PC-3 (cell line): ENCODE measurements around the gene ZNF225. TPM values are rescaled to one million over a fixed set of nuclear protein-coding genes. Genes with fewer than 3 reads are reported as not detected.
A peak's percentile ranks its signal among the peaks of the same experiment; 100 is the strongest.

Experiments
- ATAC-seq: fragments of 200-7000 bp; cut with Tn5 transposase; 2 replicates; pipeline ENCODE4 v1.9.1; 2020; ENCODE audit warnings: mild to moderate bottlenecking, moderate library complexity
- BruUV-seq: library from RNA; stranded (reverse); fragments of 400-500 nt; replicated peaks from 2 replicates; lab custom pipeline; 2021; lab: Mats Ljungman, UMichigan
- CTCF ChIA-PET: fragments of 300-600 bp; sonication (Branson Sonifier 250); formaldehyde crosslinking; loops from one replicate; lab custom pipeline; 2022; ENCODE audit warnings: antibody characterized with exemption; lab: Charles Lee
- POLR2A ChIA-PET: fragments of 300-600 bp; sonication (Branson Sonifier 250); formaldehyde crosslinking; loops from one replicate; lab custom pipeline; 2022; ENCODE audit warnings: antibody characterized with exemption; ENCODE audit not compliant: unreplicated experiment; lab: Charles Lee
- DNase-seq: peaks from one replicate; pipeline ENCODE4 v3.0.0-alpha.2; 2015
- H2AFZ ChIP-seq: fragments of 300-600 bp; sonication (generic); 2 replicates; pipeline ENCODE4 v1.6.0; 2016; ENCODE audit warnings: antibody characterized with exemption, low read length
- H3F3A ChIP-seq: fragments of 300-600 bp; sonication (generic); one replicate; pipeline ENCODE4 v1.6.0; 2017; ENCODE audit warnings: antibody characterized with exemption, low read length, control low read depth, mild to moderate bottlenecking; ENCODE audit not compliant: unreplicated experiment
- H3K27ac ChIP-seq: fragments of 300-600 bp; sonication (generic); 2 replicates; pipeline ENCODE4 v1.5.1; 2016; ENCODE audit warnings: mild to moderate bottlenecking, low read length
- H3K27me3 ChIP-seq: fragments of 300-600 bp; sonication (generic); 2 replicates; pipeline ENCODE4 v1.6.1; 2016; ENCODE audit warnings: low read length, mixed read lengths
- H3K36me3 ChIP-seq: fragments of 300-600 bp; sonication (generic); 2 replicates; pipeline ENCODE4 v1.6.1; 2016; ENCODE audit warnings: low read depth, mixed run types, low read length, mixed read lengths
- H3K4me1 ChIP-seq: fragments of 300-600 bp; sonication (generic); 2 replicates; pipeline ENCODE4 v1.5.1; 2016; ENCODE audit warnings: low read length; ENCODE audit not compliant: insufficient read depth
- H3K4me2 ChIP-seq: fragments of 300-600 bp; sonication (generic); 2 replicates; pipeline ENCODE4 v1.6.0; 2016; ENCODE audit warnings: low read length
- H3K4me3 ChIP-seq: fragments of 300-600 bp; sonication (generic); 2 replicates; pipeline ENCODE4 v1.5.1; 2016; ENCODE audit warnings: mild to moderate bottlenecking, low read length, mixed read lengths
- H3K79me2 ChIP-seq: fragments of 300-600 bp; sonication (generic); 2 replicates; pipeline ENCODE4 v1.6.1; 2017; ENCODE audit warnings: low read length, mixed read lengths
- H3K9ac ChIP-seq: fragments of 300-600 bp; sonication (generic); 2 replicates; pipeline ENCODE4 v1.6.0; 2016; ENCODE audit warnings: mild to moderate bottlenecking, low read length
- H3K9me2 ChIP-seq: fragments of 300-600 bp; sonication (generic); replicated peaks from 2 replicates; pipeline ENCODE4 v1.6.1; 2016; ENCODE audit warnings: mixed run types, low read length, mixed read lengths
- H3K9me3 ChIP-seq: fragments of 300-600 bp; sonication (generic); 2 replicates; pipeline ENCODE4 v1.6.1; 2016; ENCODE audit warnings: low read length, mixed read lengths
- H4K20me1 ChIP-seq: fragments of 300-600 bp; sonication (generic); 2 replicates; pipeline ENCODE4 v1.6.1; 2016; ENCODE audit warnings: low read length, mixed read lengths
- EZH2 ChIP-seq: fragments of 300-600 bp; sonication (generic); IDR thresholded peaks from one replicate; pipeline ENCODE4 v1.6.1; 2017; ENCODE audit warnings: antibody characterized with exemption, mild to moderate bottlenecking, low read length; ENCODE audit not compliant: unreplicated experiment
- EZH2phosphoT487 ChIP-seq: fragments of 300-600 bp; sonication (generic); IDR thresholded peaks from 2 replicates; pipeline ENCODE4 v1.6.1; 2018; ENCODE audit warnings: mild to moderate bottlenecking, antibody characterized with exemption, low read length, borderline replicate concordance
- intact Hi-C: fragments of 100-400 bp; cut with micrococcal nuclease; formaldehyde crosslinking; loops from 2 replicates; pipeline ENCODE4 v1.9.0; 2023
- total RNA-seq: library from RNA; depleted of rRNA; stranded (reverse); fragments of >200 nt; gene quantifications from 2 replicates; pipeline ENCODE4 v1.2.3, GENCODE V29; 2014
- TF ChIP-seq, protein P1 (sequence below): fragments of 300-600 bp; sonication (generic); conservative IDR thresholded peaks from 2 replicates; pipeline ENCODE4 v1.5.1; 2017; ENCODE audit warnings: antibody characterized with exemption, low read depth, mild to moderate bottlenecking, low read length

The ZNF225 gene
- total RNA-seq, 1 experiment from 2014 or later = 1.6 TPM

DNA sequence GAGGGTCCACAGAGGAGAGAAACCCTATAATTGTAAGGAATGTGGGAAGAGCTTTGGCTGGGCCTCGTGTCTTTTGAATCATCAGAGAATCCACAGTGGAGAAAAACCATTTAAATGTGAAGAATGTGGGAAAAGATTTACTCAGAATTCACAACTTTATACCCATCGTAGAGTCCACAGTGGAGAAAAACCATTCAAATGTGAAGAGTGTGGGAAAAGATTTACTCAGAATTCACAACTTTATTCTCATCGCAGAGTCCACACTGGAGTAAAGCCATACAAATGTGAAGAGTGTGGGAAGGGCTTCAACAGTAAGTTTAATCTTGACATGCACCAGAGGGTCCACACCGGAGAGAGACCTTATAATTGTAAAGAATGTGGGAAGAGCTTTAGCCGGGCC lies 18.8 kb downstream of the ZNF225 start:
- Histone ChIP-seq H3K4me2 (no peak overlapping the region), H3K79me2 (no peaks in the 10 kb centered on the region), H3K4me1 (no peaks in the 10 kb centered on the region), H3K9me3 (no peaks in the 10 kb centered on the region), H3K27me3 (no peaks in the 10 kb centered on the region), H3K27ac (no peak overlapping the region), H3F3A (no peaks in the 10 kb centered on the region), H4K20me1 (no peaks in the 10 kb centered on the region), H3K9ac (no peak overlapping the region), H3K9me2 (no peaks in the 10 kb centered on the region), H3K36me3 (peaks cover 25% of the 10 kb centered on the region), H3K4me3 (no peak overlapping the region), H2AFZ (no peak overlapping the region)
- intact Hi-C loops = no loop called here
- no TSS peak for BruUV-seq
- TF ChIP-seq, protein P1, sequence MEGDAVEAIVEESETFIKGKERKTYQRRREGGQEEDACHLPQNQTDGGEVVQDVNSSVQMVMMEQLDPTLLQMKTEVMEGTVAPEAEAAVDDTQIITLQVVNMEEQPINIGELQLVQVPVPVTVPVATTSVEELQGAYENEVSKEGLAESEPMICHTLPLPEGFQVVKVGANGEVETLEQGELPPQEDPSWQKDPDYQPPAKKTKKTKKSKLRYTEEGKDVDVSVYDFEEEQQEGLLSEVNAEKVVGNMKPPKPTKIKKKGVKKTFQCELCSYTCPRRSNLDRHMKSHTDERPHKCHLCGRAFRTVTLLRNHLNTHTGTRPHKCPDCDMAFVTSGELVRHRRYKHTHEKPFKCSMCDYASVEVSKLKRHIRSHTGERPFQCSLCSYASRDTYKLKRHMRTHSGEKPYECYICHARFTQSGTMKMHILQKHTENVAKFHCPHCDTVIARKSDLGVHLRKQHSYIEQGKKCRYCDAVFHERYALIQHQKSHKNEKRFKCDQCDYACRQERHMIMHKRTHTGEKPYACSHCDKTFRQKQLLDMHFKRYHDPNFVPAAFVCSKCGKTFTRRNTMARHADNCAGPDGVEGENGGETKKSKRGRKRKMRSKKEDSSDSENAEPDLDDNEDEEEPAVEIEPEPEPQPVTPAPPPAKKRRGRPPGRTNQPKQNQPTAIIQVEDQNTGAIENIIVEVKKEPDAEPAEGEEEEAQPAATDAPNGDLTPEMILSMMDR = no peak
- TF ChIP-seq EZH2phosphoT487 (no peak), EZH2 (no peak)
- ChIA-PET POLR2A (no interaction called here), CTCF (no interaction called here)
- ATAC-seq = no peak
- DNase-seq = no peak

GRCh38 chr19:44141191-44142058 lies 28.2 kb downstream of the ZNF225 start, which contains the start of gene ZNF234:
ZNF234 (plus strand) TSS chr19:44141554; CDS start chr19:44144633, 3,079 bp downstream.
- H4K20me1 ChIP-seq = no peaks in the 10 kb centered on the region
- TF ChIP-seq EZH2phosphoT487 (no peak), EZH2 (no peak)
- TF ChIP-seq, protein P1 = no peak
- no peaks in the 10 kb centered on the region for H3K9me2 ChIP-seq
- peaks cover 5% of the 10 kb centered on the region; the same call in 1 of the 2 replicates for H3K36me3 ChIP-seq
- peak within 1 kb of the TSS; percentile 67 for H3K9ac ChIP-seq
- ChIA-PET CTCF (no interaction called here), POLR2A (interaction anchor here (0.7 kb wide), 1 partner anchor 22 kb away, joined by 3 read pairs; no protein-coding TSS in a partner anchor)
- intact Hi-C loops = loop anchor here (2.0 kb wide), 1 partner anchor 23 kb away; the partner anchor contains the start of gene ZNF226
- H3K9me3 ChIP-seq = no peaks in the 10 kb centered on the region
- TSS peak; percentile 55 for BruUV-seq
- DNase-seq (peak; percentile 70), ATAC-seq (peak; percentile 88)
- H2AFZ ChIP-seq = peak within 1 kb of the TSS; percentile 88
- peaks cover 8% of the 10 kb centered on the region for H3K79me2 ChIP-seq
- H3K4me2 ChIP-seq = peak within 1 kb of the TSS; percentile 95
- H3K4me1 ChIP-seq = no peaks in the 10 kb centered on the region
- no peaks in the 10 kb centered on the region for H3F3A ChIP-seq
- no peak within 1 kb of the TSS for H3K27ac ChIP-seq
- no peaks in the 10 kb centered on the region for H3K27me3 ChIP-seq
- peak within 1 kb of the TSS; percentile 83 for H3K4me3 ChIP-seq
